ENCODE data around the gene STAB1. TPM values are rescaled to one million over a fixed set of nuclear protein-coding genes. Genes with fewer than 3 reads are reported as not detected.

The STAB1 gene
- total and polyA plus RNA-seq, 2 of the 8 experiments (the other 6 are each of a cell fraction or from before 2014, with no cell fraction given) = 1.0 to 1.9 TPM

DNA sequence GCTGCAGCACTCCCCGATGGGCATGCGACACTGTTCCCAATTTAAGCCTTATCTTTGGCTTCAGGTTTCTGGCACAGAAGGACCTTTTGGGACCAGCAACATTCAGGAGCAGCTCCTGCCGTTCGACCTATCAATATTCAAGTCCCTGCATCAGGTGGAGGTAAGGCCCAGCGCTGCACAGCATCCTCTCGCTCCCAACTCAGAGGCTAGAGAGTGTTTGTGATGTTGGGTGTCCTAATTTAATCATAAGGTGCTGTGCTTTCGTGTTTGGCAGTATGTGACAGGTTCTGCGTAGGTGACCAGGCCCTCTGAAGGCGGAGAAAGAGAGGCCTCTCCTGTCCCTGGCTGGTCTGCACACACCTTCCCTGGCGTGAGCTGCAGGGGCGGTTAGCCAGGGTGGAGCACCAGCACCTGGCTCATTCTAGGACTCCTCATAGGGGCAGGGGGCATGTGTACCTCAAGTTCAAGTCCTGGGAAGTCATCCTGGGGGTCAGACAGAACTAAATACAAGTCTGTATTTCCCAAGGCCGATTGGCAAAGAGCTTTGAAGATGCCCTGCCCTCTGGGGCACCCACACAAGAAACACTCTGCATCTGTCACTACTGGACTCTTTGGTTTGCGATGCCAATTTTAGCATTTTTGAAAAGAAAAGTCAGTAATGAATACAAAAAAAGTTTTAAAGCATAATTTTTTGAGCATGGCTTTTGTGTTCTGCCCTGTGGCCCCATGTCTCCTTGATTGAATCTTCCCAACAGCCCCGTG is 22.7 kb upstream of the STAB1 start:
- Histone ChIP-seq H3K4me1 (replicated peaks in 1 of 4; ENCODE audit: control insufficient read depth in 3 of 4, insufficient read depth in 4 of 4, low read length in 3 of 4) (no peaks in the 10 kb centered on the region; a peak in 3 of 7 replicates), H3K36me3 (ENCODE audit: control insufficient read depth in 2 of 4, insufficient read depth in 4 of 4, low read length in 3 of 4) (peaks cover 28 to 55% (median 44%) of the 10 kb centered on the region in 4 experiments), H3K9me3 (ENCODE audit: insufficient read depth in 2 of 2, low read depth in 1 of 2, low read length in 1 of 2) (no peaks in the 10 kb centered on the region), H4K20me1 (replicated peaks in 1 of 2; ENCODE audit: control insufficient read depth in 1 of 2, insufficient read depth in 2 of 2, low read length in 2 of 2) (peaks cover 2 to 22% of the 10 kb centered on the region in 2 experiments), H3K18ac (ENCODE audit: extremely low read depth, low read length) (no peak overlapping the region), H3K27me3 (replicated peaks in 1 of 4; ENCODE audit: control insufficient read depth in 3 of 4, extremely low read depth in 1 of 4, insufficient read depth in 3 of 4, low read length in 3 of 4) (no peaks in the 10 kb centered on the region; a peak in 1 of 7 replicates), H3K56ac (replicated peaks; ENCODE audit: insufficient read length, low read depth, low read length) (no peak overlapping the region), H4K5ac (ENCODE audit: insufficient read length, low read depth, low read length) (no peak overlapping the region), H2AFZ (ENCODE audit: low read length) (no peak overlapping the region), H2BK20ac (ENCODE audit: low read length) (no peak overlapping the region), H3K23ac (ENCODE audit: insufficient read length) (no peak overlapping the region), H3K4me3 (ENCODE audit: extremely low read depth in 1 of 4, insufficient read depth in 2 of 4, low read depth in 3 of 4, low read length in 4 of 4) (no peak overlapping the region), H3K23me2 (ENCODE audit: low read depth, low read length) (no peaks in the 10 kb centered on the region), H3K14ac (ENCODE audit: insufficient read length) (no peak overlapping the region), H3K9ac (replicated peaks in 1 of 4; ENCODE audit: extremely low read depth in 1 of 4, low read depth in 3 of 4, low read length in 3 of 4) (no peak overlapping the region), H3K4me2 (ENCODE audit: insufficient read depth in 1 of 2, low read depth in 2 of 2, low read length in 2 of 2) (no peak overlapping the region), H2AK5ac (ENCODE audit: low read depth, low read length) (no peak overlapping the region), H4K8ac (ENCODE audit: extremely low read depth, insufficient read depth, low read length) (no peak overlapping the region), H4K91ac (replicated peaks; ENCODE audit: insufficient read length, low read length) (no peak overlapping the region), H2BK15ac (ENCODE audit: low read length) (no peak overlapping the region), H3K79me2 (ENCODE audit: control insufficient read depth in 1 of 2, insufficient read depth in 2 of 2, low read length in 2 of 2) (peaks cover 0 to 2% of the 10 kb centered on the region in 2 experiments; a peak in 1 of 4 replicates), H2BK5ac (ENCODE audit: low read depth, low read length) (no peak overlapping the region), H3K79me1 (ENCODE audit: low read depth, low read length) (peaks cover 9% of the 10 kb centered on the region), H2BK120ac (replicated peaks; ENCODE audit: low read depth, low read length) (no peak overlapping the region), H3K27ac (ENCODE audit: low read depth, low read length) (no peak overlapping the region), H2BK12ac (ENCODE audit: low read depth, low read length) (no peak overlapping the region), H3K4ac (replicated peaks; ENCODE audit: insufficient read length, low read depth, low read length) (no peak overlapping the region)
- DNase-seq (ENCODE audit: low read depth in 1 of 2, low spot score in 2 of 2) (no peak), FAIRE-seq (no peak)
- CTCF ChIA-PET (ENCODE audit: partially characterized antibody) = interaction anchor here (0.8 to 8.1 kb wide), 22 partner anchors 8 to 408 kb away, joined by 3 to 79 read pairs (median 6); partner anchors contain the start of genes NISCH, SEMA3G, STAB1 and UQCC5
- TF ChIP-seq RNF2 (IDR thresholded peaks at IDR 0.05; ENCODE audit: borderline replicate concordance, low read depth, low read length, missing control alignments, poor library complexity, severe bottlenecking) (no peak), GTF2F1 (IDR thresholded peaks at IDR 0.05; ENCODE audit: borderline replicate concordance, low read depth, low read length) (no peak), BACH1 (IDR thresholded peaks at IDR 0.05; ENCODE audit: low read length) (no peak), POU5F1 (IDR thresholded peaks at IDR 0.05; ENCODE audit: low read depth, low read length) (no peak), SAP30 (IDR thresholded peaks at IDR 0.05; ENCODE audit: insufficient read depth, insufficient replicate concordance, low read length) (no peak)
- 84% methylated on average over 14 of the region's 14 CpGs; no CpG with 5 or more reads in 1 of the 2 experiments for WGBS, 2 experiments (ENCODE audit: extremely low coverage in 1 of 2, insufficient coverage in 1 of 2, insufficient read length in 1 of 2, insufficient replicate concordance in 2 of 2, low coverage in 1 of 2, low lambda C conversion rate in 2 of 2, missing lambda C conversion rate in 1 of 2)
- POLR2A ChIA-PET (ENCODE audit: partially characterized antibody) = interaction anchor here (0.6 to 1.6 kb wide), 2 partner anchors 15 to 241 kb away, joined by 3 to 7 read pairs; no protein-coding TSS in a partner anchor
